Neural progenitor cell (in vitro differentiated cells): Measurements from ENCODE around the gene EFHD1. TPM values are rescaled to one million over a fixed set of nuclear protein-coding genes. Genes with fewer than 3 reads are reported as not detected.
"Not testable (repeated sequence)": the region's sequence is repeated elsewhere in the genome, so short reads cannot be mapped to it uniquely, and the experiment has no call there.

Experiments used
- DNase-seq: peaks from one replicate; pipeline ENCODE4 v3.0.0-alpha.2; 2016; ENCODE audit warnings: low spot score
- H2AFZ ChIP-seq: fragments of 200-600 bp; sonication (generic); replicated peaks from 2 replicates; pipeline ENCODE4 v1.6.1; 2016; ENCODE audit warnings: antibody characterized with exemption
- H3F3A ChIP-seq: fragments of 200-600 bp; sonication (generic); 2 replicates; pipeline ENCODE4 v1.6.1; 2016; ENCODE audit warnings: antibody characterized with exemption, low read depth
- H3K27ac ChIP-seq: fragments of 200-600 bp; sonication (generic); 2 replicates; pipeline ENCODE4 v1.5.1; 2016; ENCODE audit warnings: mild to moderate bottlenecking
- H3K27me3 ChIP-seq: fragments of 200-600 bp; sonication (generic); 2 replicates; pipeline ENCODE4 v1.6.1; 2016; ENCODE audit warnings: mild to moderate bottlenecking, moderate library complexity
- H3K36me3 ChIP-seq: fragments of 200-600 bp; sonication (generic); 2 replicates; pipeline ENCODE4 v1.5.1; 2016
- H3K4me1 ChIP-seq: fragments of 200-600 bp; sonication (generic); 2 replicates; pipeline ENCODE4 v1.6.1; 2016; ENCODE audit warnings: mixed run types
- H3K4me2 ChIP-seq: fragments of 200-600 bp; sonication (generic); 2 replicates; pipeline ENCODE4 v1.6.1; 2016
- H3K4me3 ChIP-seq: fragments of 200-600 bp; sonication (generic); 2 replicates; pipeline ENCODE4 v1.5.1; 2016
- H3K79me2 ChIP-seq: fragments of 200-600 bp; sonication (generic); 2 replicates; pipeline ENCODE4 v1.6.1; 2016; ENCODE audit warnings: low read depth
- H3K9ac ChIP-seq: fragments of 200-600 bp; sonication (generic); 2 replicates; pipeline ENCODE4 v1.6.1; 2016
- H3K9me3 ChIP-seq: fragments of 200-600 bp; sonication (generic); 2 replicates; pipeline ENCODE4 v1.5.1; 2016; ENCODE audit warnings: low read depth
- H4K20me1 ChIP-seq: fragments of 200-600 bp; sonication (generic); 2 replicates; pipeline ENCODE4 v1.6.1; 2016; ENCODE audit warnings: low read depth
- H3K27ac Mint-ChIP-seq: 3 replicates; pipeline ENCODE4 v1.8.0; 2021; ENCODE audit warnings: mixed read lengths
- H3K27me3 Mint-ChIP-seq: 2 replicates; pipeline ENCODE4 v1.8.0; 2022; ENCODE audit warnings: low read depth, mild to moderate bottlenecking, inconsistent platforms, moderate library complexity, mixed read lengths; ENCODE audit not compliant: insufficient read depth
- H3K36me3 Mint-ChIP-seq: 3 replicates; pipeline ENCODE4 v1.8.0; 2021; ENCODE audit warnings: mixed read lengths
- H3K4me1 Mint-ChIP-seq: 3 replicates; pipeline ENCODE4 v1.8.0; 2021; ENCODE audit warnings: mixed read lengths
- H3K4me3 Mint-ChIP-seq: 3 replicates; pipeline ENCODE4 v1.8.0; 2021; ENCODE audit warnings: mild to moderate bottlenecking, moderate library complexity, mixed read lengths
- H3K9me3 Mint-ChIP-seq: 3 replicates; pipeline ENCODE4 v1.8.0; 2020; ENCODE audit warnings: mixed read lengths
- CTCF ChIP-seq: fragments of 200-600 bp; sonication (generic); IDR thresholded peaks from 2 replicates; pipeline ENCODE4 v1.5.1; 2017; ENCODE audit warnings: antibody characterized with exemption, mild to moderate bottlenecking
- EZH2 ChIP-seq: fragments of 200-600 bp; sonication (generic); IDR thresholded peaks from 2 replicates; pipeline ENCODE4 v1.6.1; 2017; ENCODE audit warnings: antibody characterized with exemption, mild to moderate bottlenecking, moderate library complexity
- EZH2phosphoT487 ChIP-seq: fragments of 200-600 bp; sonication (generic); IDR thresholded peaks from 2 replicates; pipeline ENCODE4 v1.6.1; 2017; ENCODE audit warnings: antibody characterized with exemption
- total RNA-seq: library from RNA; depleted of rRNA; stranded (reverse); fragments of >200 nt; gene quantifications from 2 replicates; pipeline ENCODE4 v1.2.3, GENCODE V29; 2015; ENCODE audit warnings: low replicate concordance

Gene EFHD1
- total RNA-seq, 1 donor from 2014 or later: 5.9 TPM

- Histone ChIP-seq H3K79me2 (peaks cover 100% of the 10 kb centered on the region), H3K4me1 (no peaks in the 10 kb centered on the region), H3F3A (no peaks in the 10 kb centered on the region), H3K4me3 (no peak overlapping the region), H3K27ac (no peak overlapping the region), H3K9me3 (no peaks in the 10 kb centered on the region), H3K9ac (no peak overlapping the region), H3K27me3 (no peaks in the 10 kb centered on the region), H2AFZ (no peak overlapping the region), H4K20me1 (peaks cover 24% of the 10 kb centered on the region), H3K4me2 (no peak overlapping the region), H3K36me3 (peaks cover 11% of the 10 kb centered on the region)
- Mint-ChIP-seq H3K36me3 (peaks cover 37% of the 10 kb centered on the region), H3K4me3 (no peak overlapping the region), H3K4me1 (no peaks in the 10 kb centered on the region), H3K9me3 (no peaks in the 10 kb centered on the region), H3K27ac (no peak overlapping the region), H3K27me3 (no peaks in the 10 kb centered on the region)
- no peak for TF ChIP-seq EZH2
- TF ChIP-seq EZH2phosphoT487: no peak
- TF ChIP-seq CTCF: no peak
- no peak for DNase-seq
Observed at GRCh38 chr2:232707076-232707475, 73.7 kb downstream of the EFHD1 start.

GRCh38 chr2:232713505-232713904 is 80.1 kb downstream of the EFHD1 start:
- Mint-ChIP-seq H3K9me3 (no peaks in the 10 kb centered on the region), H3K4me1 (no peaks in the 10 kb centered on the region), H3K27me3 (no peaks in the 10 kb centered on the region), H3K27ac (no peak overlapping the region), H3K4me3 (no peak overlapping the region), H3K36me3 (peaks cover 25% of the 10 kb centered on the region)
- H3K36me3 ChIP-seq: peaks cover 10% of the 10 kb centered on the region
- H4K20me1 ChIP-seq: peaks cover 38% of the 10 kb centered on the region
- no peak overlapping the region for H3K4me2 ChIP-seq
- no peak for TF ChIP-seq CTCF
- TF ChIP-seq EZH2phosphoT487: no peak
- TF ChIP-seq EZH2: no peak
- no peak for DNase-seq
- H3K4me1 ChIP-seq: no peaks in the 10 kb centered on the region
- no peak overlapping the region for H3K4me3 ChIP-seq
- H2AFZ ChIP-seq: no peak overlapping the region
- peaks cover 100% of the 10 kb centered on the region for H3K79me2 ChIP-seq
- H3K9ac ChIP-seq: no peak overlapping the region
- H3K9me3 ChIP-seq: no peaks in the 10 kb centered on the region
- H3F3A ChIP-seq: no peaks in the 10 kb centered on the region
- H3K27ac ChIP-seq: no peak overlapping the region
- H3K27me3 ChIP-seq: no peaks in the 10 kb centered on the region

- peaks cover 33% of the 10 kb centered on the region for H3K36me3 Mint-ChIP-seq
- H3K4me1 ChIP-seq: no peaks in the 10 kb centered on the region
- H3K9ac ChIP-seq: no peak overlapping the region
- no peak overlapping the region for H2AFZ ChIP-seq
- H3F3A ChIP-seq: no peaks in the 10 kb centered on the region
- H4K20me1 ChIP-seq: peaks cover 45% of the 10 kb centered on the region
- peaks cover 13% of the 10 kb centered on the region for H3K36me3 ChIP-seq
- no peak for DNase-seq
- no peaks in the 10 kb centered on the region for H3K4me1 Mint-ChIP-seq
- no peaks in the 10 kb centered on the region for H3K9me3 ChIP-seq
- TF ChIP-seq EZH2phosphoT487: no peak
- no peak for TF ChIP-seq EZH2
- TF ChIP-seq CTCF: no peak
- H3K4me3 Mint-ChIP-seq: no peak overlapping the region
- H3K9me3 Mint-ChIP-seq: no peaks in the 10 kb centered on the region
- H3K4me2 ChIP-seq: no peak overlapping the region
- H3K27ac Mint-ChIP-seq: no peak overlapping the region
- no peaks in the 10 kb centered on the region for H3K27me3 ChIP-seq
- H3K79me2 ChIP-seq: peaks cover 100% of the 10 kb centered on the region
- H3K27ac ChIP-seq: no peak overlapping the region
- H3K27me3 Mint-ChIP-seq: no peaks in the 10 kb centered on the region
- H3K4me3 ChIP-seq: no peak overlapping the region
Observed at GRCh38 chr2:232714969-232715368, 81.6 kb downstream of the EFHD1 start.

- H3K27me3 Mint-ChIP-seq, H3K4me2 ChIP-seq, DNase-seq, H3K9ac ChIP-seq, H3K27ac Mint-ChIP-seq, H3K4me3 Mint-ChIP-seq, H3K27ac ChIP-seq, H3K9me3 Mint-ChIP-seq, H3K9me3 ChIP-seq, H3K27me3 ChIP-seq, H3K4me3 ChIP-seq, H2AFZ ChIP-seq, H3F3A ChIP-seq, H3K36me3 ChIP-seq, H3K4me1 ChIP-seq, H3K4me1 Mint-ChIP-seq: not testable (repeated sequence)
- H3K36me3 Mint-ChIP-seq: peaks cover 39% of the 10 kb centered on the region
- Histone ChIP-seq H4K20me1 (peaks cover 69% of the 10 kb centered on the region), H3K79me2 (peaks cover 93% of the 10 kb centered on the region)
Observed at GRCh38 chr2:232720056-232720455, 86.7 kb downstream of the EFHD1 start.
